HG02798 (cell line): Measurements from ENCODE around the gene PDE9A.

Experiments
- ATAC-seq: cut with Tn5 transposase; IDR thresholded peaks from one replicate; pipeline ENCODE4 v1.9.1; 2021; ENCODE audit warnings: mild to moderate bottlenecking; ENCODE audit not compliant: unreplicated experiment, poor library complexity

PDE9A gene

GRCh38 chr21:42733874-42734273 is 80.5 kb downstream of the PDE9A start:
- no peak for ATAC-seq

- ATAC-seq = no peak
These were observed 81.0 kb downstream of the PDE9A start for GRCh38 chr21:42734323-42734971.

DNA sequence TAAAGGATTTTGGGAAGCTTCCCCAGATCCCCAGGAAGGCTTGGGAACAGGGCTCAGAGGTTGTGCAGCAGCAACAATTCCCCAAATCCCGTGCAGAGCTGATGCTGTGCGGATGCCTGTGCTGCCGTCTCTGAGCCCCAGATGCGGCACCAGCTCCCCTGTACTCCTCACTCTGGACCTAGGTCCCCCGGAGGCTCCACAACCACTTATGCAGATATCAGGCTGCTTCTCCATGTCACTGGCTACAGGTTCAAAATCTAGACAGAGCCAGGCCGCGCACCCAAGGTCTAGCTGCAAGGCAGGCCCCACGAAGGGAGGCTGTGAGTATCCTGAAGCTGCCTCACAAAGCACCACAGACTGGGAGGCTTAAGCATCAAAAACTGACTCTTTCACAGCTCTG is 81.6 kb downstream of the PDE9A start:
- no peak for ATAC-seq

GRCh38 chr21:42735944-42736343 is 82.5 kb downstream of the PDE9A start:
- no peak for ATAC-seq

GRCh38 chr21:42736646-42737350 is 83.4 kb downstream of the PDE9A start:
- no peak for ATAC-seq

GRCh38 chr21:42737951-42738590 is 84.7 kb downstream of the PDE9A start:
- no peak for ATAC-seq

DNA sequence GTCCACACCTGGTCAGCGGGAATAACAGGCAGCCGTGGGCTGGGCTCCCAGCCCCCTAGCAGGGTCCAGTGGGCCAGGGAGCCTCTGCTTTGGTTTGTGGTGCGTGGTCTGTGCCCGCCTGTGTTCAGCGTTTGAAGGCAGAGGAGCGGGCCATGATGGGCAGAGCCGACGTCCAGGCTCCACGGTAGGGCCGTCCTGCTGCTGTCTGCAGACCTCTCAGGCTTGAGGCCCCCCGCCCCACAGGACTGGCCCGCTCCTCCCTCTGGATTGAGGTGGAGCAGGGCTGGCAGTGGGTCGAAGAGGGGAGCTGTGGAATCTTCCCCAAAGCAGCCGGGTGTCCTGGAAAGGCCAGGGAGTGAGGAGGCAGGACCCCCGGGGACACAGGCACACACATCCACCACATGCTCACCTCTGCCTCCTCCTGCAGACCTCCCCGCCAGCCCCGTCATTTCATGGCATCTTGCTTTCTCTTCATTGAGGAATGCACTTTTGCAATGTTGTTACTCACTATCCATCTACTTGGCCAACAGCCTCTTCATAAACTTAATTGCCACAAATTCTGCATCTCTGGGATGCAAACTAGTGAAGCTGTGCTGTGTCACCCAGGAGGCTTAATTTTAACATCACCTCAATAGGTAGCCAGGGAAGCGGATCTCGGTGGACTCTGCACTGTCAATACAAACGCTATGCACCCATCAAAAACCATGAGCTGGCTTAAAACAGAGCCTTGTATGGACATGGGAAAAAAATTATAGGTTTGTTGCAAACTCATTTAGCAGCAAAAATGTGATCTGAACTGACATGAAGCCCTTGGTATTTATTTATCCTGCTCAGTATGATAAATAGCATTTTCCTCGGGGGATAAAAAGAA is 85.9 kb downstream of the PDE9A start:
- ATAC-seq = no peak

DNA sequence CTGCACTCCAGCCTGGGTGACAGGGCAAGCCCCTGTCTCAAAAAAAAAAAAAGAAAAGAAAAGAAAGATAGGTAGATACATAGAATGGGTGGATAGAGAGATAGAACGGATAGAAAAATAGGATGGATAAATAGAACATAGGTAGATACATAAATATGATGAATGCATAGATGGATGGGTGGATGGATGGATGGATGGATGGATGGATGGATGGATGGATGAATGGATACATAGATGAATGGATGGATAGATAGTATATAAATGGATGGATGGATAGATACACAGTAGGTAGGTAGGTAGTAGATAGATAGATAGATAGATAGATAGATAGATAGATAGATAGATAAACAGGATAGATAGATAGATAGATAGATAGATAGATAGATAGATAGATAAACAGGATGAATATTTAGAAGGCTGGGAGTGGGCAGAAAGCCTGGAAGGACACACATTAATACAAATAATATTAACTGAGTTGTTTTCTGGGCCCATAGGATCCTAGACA is 87.0 kb downstream of the PDE9A start:
- ATAC-seq = no peak

- no peak for ATAC-seq
These were observed 87.6 kb downstream of the PDE9A start for GRCh38 chr21:42741066-42741465.

DNA sequence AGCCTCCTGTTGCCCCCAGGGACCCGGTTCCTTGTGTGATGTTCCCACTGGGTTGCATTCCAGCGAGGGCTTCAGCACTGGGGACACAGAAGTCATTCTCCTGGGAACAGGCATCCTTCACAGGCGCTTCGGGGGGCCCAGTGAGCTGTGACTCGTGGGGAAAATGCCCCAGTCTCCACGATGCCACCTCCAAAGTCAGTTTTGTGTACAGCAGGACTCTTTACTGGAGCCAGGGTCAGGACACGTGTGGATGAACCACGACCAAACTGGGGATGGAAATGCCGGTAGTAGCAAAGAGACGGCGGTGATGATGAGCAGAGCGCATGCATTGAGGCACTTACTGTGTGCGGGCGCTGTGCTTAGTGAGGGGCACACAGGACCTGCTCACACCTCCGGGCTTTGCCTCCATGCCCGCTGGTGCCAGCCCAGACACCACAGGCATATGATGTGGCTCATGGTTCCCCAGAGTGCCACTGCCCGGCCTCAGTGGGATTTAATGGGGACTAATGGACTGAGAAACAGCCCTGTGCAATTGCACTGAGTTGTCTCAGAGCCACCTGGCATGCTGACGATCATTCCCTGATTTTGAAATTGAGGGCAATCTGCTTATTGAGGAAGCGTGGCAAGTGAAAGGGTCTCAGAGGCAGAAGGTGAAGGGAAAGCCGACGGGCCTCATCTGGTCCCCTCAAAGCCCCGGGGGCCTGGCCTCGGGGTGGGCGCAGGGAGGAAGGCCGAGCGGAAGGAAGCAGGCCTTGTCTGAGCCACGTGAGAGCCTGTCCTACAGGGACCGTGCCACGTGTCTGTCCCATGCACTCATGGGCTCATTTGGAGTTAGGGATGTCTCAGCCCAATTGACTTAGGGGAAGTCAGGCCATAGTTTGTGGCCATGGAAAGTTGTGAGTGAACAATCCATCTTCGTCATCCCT is 91.4 kb downstream of the PDE9A start:
- no peak for ATAC-seq

- no peak for ATAC-seq
These were observed 92.3 kb downstream of the PDE9A start for GRCh38 chr21:42745511-42746239.

DNA sequence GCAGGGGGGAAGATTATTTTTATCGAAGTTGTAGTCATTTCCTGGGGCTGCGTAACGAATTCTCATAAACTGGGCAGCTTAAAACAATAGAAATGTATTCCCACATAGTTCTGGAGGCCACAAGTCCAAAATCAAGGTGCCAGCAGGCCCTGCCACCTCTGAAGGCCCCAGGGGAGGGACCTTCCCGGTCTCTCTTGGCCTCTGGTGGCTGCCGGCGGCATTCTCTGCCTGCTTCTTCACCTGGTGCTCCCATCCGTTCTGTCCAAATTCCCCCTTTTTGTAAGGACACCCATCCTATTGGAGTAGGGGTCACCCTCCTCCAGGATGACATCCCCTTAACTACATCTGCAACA is 92.8 kb downstream of the PDE9A start:
- ATAC-seq = no peak

GRCh38 chr21:42746593-42747275 is 93.3 kb downstream of the PDE9A start:
- ATAC-seq = no peak

DNA sequence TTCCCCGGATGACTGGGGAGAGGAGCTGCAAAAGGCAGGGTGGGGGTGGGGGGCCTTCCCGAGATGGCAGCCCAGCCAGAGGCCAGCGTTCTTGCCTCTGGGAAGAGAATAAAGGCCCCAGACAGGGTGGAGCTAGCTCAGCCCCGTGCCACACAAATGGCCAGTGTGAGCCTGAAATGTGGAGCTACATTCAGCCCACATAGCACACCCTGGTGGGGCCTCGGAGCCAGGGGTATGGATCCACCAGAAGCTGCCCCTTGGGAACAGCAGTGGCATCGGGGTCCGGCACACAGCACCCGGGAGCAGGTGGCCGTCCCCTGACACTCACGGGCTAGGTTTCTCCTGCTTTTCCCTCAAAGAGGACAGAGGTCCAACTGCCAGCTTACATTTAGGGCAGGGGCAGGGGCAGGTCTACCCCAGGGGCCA is 93.9 kb downstream of the PDE9A start:
- no peak for ATAC-seq

DNA sequence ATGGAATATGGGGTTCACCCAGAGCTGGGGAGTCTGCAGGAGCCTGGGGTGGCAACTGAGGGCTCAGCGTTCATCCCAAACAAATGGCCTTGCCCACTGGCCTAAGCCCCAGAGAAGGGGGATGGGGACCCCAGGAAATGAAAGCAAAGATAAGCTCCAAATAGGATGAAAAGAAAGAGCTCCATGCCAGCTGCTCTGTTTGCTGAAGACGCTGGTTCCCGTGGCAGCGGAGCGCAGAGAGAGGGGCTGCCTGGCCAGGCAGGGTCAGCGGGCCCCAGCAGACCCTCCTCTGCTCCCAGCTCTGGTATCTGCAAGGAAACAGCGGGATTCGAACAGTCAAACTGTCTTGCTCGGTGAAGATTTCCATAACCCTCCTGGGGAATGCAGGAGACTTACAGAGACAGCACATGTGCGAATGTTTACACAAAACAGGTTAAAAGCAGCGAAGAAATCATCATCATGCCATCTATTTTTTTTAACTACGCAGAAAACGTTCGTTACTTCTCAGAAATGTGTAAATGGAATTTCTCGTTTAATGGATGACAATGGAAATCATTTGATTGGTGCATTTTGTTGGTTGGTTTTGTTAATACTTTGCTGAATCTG is 94.4 kb downstream of the PDE9A start:
- no peak for ATAC-seq

- ATAC-seq = no peak
These were observed 95.3 kb downstream of the PDE9A start for GRCh38 chr21:42748620-42749176.

GRCh38 chr21:42750737-42751530 is 97.5 kb downstream of the PDE9A start:
- no peak for ATAC-seq
